ENCODE results near the gene NFATC2.

The NFATC2 gene

GRCh38 chr20:51536116-51537069 lies 6.1 kb downstream of the NFATC2 start:
- no peak for DNase-seq (ENCODE audit: low spot score)

GRCh38 chr20:51535674-51536073 lies 6.8 kb downstream of the NFATC2 start:
- DNase-seq (ENCODE audit: low spot score), result no peak

DNA sequence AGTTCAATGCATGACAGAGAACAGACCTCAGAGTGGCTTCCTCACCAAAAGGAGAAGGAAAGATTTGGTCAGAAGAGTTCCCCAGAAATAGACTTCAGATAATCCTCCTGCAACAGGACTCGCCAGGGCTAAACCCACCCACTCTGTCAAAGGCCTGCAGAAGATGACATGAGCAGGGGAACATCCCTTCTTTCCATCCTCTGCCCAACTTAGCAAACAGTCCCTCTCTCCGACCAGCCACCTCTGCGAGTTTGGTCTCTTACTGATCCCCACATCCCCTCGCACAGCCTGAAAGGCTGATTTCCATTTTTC lies 7.5 kb downstream of the NFATC2 start:
- DNase-seq (ENCODE audit: low spot score), result no peak

DNA sequence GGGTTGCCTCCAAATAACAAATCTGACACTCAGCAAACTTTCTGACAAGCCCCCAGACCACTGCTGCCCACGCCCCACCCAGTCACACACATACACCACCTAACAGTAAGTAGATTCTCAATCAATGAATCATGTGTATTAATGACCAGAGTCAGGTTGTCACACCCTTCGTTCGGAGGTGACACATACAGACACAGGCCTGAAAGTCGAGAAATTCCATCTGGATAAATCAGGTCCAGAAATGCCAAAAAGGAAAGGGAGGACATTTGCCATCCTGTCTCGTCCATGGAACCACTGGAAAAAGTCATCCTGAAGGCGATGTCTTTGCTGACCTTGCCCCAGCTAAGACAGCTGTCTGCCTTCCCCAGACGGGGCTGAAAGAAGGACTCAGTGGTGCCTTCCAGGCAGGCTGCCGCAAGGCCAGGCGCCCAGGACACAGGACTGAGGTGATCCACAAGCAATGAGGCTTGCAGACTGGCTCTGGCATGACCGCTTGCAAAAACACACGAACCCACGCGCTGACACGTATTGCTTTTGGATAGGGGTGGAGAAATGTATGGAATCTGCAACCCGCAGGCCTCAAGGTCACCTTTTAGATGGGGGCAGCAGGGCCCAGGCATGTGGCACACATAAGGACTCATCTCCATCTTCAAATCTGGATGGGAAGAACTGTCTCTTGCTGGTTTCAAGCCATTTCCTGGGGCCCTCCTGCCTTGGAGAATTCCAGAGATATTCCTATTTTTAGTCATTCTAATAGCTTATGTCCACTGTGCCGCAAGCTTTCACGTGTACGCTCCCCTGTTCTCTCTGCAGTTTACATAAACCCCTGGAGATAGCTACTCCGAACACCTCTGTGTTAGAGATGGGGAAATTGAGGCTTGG lies 9.0 kb downstream of the NFATC2 start:
- DNase-seq (ENCODE audit: low spot score), result peak; percentile 46

DNA sequence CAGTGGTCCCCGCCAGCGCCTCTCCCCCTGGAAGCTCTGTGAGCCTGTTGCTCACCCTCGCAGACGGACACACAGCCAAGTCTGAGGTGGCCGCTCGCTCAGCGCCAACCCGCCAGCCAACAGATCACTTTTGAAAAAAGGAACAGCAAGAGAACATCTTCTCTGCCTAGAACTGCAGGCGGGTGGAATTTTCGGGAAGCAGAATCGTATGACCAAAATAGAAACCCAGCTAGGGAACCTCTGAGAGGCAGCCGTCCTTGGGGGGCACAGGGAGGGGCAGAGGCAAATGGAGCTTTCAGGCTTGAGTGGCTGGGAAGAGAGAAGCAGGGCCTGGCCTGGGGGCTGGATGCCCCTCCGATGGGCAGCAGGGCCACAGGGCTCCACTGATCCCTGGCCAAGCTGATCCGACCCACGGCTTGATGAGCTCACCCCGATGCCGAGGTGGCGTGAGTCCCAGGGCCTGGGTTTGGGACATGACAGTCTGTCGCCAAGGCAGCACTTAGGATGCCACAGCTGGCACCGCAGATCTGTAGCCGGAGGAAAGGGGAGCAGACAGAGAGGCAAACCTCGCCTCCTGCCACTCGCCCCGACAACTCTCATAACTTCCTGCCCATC lies 9.8 kb downstream of the NFATC2 start:
- peak; percentile 83 for DNase-seq (ENCODE audit: low spot score)

- DNase-seq (ENCODE audit: low spot score), result no peak
Measured at GRCh38 chr20:51531712-51532456, 10.6 kb downstream of the NFATC2 start.

GRCh38 chr20:51531141-51531710 lies 11.3 kb downstream of the NFATC2 start:
- DNase-seq (ENCODE audit: low spot score), result no peak

DNA sequence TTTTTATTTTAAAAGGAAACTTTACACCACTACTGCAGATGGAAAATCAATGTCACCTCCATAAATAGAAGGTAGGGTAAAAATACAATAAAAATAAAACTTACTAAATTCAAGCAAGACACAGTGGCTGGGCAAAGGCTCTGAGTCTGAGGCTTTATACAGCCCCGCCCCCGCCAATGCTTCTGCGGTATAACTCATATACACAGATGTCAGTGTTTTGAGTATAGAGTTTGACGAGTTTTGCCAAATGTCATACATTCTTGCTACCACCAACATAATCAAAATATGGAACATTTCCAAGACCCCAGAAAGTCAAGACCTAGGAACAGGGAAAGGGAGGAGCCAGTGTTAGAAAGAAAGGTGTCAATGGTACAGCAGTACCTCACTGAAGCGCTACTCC lies 12.8 kb downstream of the NFATC2 start:
- no peak for DNase-seq (ENCODE audit: low spot score)

GRCh38 chr20:51529081-51529681 lies 13.3 kb downstream of the NFATC2 start:
- peak; percentile 55 for DNase-seq (ENCODE audit: low spot score)

DNA sequence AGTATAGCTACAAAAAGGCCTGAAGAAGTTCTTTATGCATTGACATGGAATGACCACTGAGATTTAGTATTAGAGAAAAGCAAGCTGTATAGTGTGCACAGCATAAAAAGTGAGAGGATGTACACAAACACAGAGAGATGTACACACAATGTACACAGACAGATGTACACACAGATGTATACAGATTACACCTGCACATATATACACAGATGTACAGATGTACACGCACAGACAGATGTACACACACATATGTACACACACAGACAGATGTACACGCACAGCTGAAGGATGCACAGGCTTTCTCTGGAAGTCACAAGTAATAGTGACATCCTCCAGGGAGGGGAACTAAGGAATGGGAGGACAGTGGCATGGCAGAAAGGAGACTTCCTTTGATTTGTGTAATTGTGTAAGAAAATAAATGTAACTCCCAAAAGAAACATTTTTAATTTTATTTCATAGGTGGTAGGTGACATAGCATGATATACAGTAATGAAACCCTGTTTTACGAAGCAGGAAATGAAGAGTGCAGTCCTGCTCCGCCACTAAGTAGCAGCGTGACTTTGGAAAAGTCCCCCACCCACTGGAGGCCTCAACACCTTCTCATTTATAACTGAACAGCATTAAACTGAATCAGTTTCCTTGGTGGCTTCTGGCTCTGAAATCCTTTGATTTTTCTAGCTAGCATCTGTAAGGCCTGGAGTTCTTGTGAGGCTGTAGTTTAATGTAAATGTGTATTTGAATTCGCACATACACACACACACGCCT lies 14.1 kb downstream of the NFATC2 start:
- no peak for DNase-seq (ENCODE audit: low spot score)

- no peak for DNase-seq (ENCODE audit: low spot score)
Measured at GRCh38 chr20:51526754-51527153, 15.8 kb downstream of the NFATC2 start.

- DNase-seq (ENCODE audit: low spot score), result no peak
Measured at GRCh38 chr20:51526106-51526470, 16.4 kb downstream of the NFATC2 start.

- no peak for DNase-seq (ENCODE audit: low spot score)
Measured at GRCh38 chr20:51525241-51526105, 17.0 kb downstream of the NFATC2 start.

DNA sequence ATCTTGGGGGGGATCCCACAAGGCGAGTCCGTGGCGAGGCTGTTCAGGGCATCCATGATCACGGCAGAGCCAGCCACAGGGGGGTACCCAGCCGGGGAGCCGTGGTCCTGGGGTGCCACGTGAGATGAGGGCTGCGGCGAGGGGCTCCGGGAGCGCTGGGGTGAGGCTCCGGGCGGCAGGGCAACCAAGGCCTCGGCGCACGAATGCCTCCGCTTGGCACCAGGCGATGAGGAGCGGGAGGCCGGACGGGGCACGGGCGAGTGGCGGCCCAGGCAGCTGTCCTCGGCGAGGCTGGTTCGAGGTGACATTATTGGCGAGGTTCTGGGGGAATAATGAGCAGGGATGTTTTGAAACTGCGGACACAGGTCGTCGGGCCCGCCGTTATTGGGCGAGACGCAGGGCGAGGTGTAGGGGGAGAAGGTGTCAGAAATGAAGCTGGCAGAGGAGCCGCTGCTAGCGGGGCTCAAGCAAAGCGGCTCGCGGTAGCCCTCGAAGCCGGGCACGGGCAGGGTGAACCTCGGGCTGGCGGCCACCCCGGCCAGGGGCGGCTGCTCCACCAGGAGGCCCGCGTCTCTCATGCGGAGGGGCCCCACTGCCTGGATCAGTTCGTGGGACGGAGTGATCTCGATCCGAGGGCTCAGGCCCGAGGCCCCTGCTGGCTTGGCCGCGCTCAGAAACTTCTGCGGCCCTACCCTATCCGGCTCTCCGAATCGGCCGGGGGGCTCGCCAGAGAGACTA lies 19.1 kb downstream of the NFATC2 start:
- DNase-seq (ENCODE audit: low spot score), result no peak

GRCh38 chr20:51522207-51522606 lies 20.3 kb downstream of the NFATC2 start:
- DNase-seq (ENCODE audit: low spot score), result no peak

DNA sequence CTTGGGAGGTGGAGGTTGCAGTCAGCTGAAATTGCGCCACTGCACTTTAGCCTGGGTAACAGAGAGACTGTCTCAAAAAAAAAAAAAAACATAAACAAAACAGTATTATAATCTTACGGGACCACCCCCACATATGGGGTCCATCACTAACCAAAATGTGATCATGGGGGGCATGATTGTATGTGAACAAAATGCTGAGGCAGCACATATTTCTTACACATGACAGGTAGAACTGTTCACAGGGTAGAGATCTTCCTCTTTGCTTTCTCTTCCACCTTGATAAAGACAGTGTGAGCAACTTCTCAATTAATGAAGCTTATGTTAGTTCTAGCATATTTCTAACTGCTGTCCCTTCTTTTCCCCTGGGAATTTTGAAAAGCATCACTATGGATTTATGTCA lies 24.7 kb downstream of the NFATC2 start:
- no peak for DNase-seq (ENCODE audit: low spot score)

- no peak for DNase-seq (ENCODE audit: low spot score)
Measured at GRCh38 chr20:51516855-51517254, 25.7 kb downstream of the NFATC2 start.

DNA sequence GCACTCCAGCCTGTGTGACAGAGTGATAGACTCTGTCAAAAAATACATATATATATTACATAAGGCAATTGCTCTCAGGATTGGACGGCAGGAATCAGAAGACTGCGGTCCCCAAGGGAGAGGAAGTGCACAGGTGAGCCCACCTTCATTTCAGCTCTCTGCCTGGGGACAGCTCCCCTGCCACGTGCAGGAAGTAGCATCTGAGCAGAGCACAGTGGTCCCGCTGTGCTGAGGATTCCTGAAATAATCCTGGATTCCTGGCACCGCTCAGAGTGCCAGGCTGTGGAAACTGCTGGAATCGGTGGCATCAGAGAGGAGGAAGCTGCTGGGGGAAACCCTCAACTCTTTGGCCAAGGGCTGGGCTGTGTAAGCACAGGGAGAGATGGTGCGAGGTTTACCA lies 27.7 kb downstream of the NFATC2 start:
- DNase-seq (ENCODE audit: low spot score), result no peak

DNA sequence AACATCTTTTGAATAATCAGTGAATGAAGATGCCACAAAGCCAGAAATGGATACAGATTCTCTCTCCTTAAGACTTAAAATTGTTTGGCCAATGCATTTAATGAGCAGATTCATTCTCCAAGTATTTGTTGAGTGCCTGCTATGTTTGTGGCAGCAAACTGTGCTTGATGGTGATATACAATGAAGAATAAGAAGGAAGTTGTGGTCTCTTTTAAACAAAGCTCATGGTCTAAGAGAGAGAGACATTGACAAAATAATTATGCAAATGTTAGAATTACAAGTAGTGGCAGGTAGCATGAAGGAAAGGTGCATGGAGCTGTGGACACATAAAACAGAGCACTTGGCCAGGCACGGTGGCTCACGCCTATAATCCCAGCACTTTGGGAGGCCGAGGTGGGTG lies 28.3 kb downstream of the NFATC2 start:
- DNase-seq (ENCODE audit: low spot score), result no peak

All from GM03348 (cell line).